ENCODE results near the gene AMIGO2.

DNA sequence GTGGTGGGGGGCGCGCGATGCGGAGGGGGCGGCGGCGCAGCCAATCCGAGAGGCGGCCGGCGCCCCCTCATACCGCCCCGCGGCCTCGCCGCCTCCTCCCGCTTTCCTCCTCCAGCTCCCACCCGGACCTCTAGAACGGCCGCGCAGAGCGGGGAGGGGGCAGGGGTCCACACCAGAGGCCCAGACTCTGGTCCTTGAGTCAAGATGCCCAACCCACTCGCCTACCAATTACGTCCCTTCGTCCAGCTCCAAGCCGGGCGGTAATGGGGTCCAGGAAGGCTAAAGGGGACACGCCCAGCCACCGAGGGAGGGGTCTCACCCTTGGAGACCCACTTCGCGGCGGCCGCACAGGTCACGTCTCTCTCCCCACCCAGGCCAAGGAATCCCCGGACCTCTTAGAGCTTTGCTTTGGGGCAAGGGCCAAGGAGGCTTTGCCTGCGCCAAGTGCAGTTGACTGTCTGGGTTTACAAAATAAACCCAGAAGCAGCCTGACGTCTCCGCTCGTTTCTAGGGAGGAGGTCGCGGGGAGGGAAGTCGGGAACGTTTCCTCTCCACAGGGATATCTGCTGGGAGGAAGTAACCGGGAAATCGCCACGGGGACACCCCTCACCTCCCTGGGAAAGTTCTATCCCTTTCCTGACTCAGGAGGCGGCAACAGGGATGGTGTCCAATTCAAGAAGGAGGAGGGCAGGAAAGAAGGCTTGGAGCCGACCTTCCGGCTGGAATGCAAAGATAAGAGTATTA lies 394 bp upstream of the AMIGO2 start:
- no peak for TF ChIP-seq GATA2 (IDR thresholded peaks at IDR 0.05; ENCODE audit: low read depth, low read length)
- TF ChIP-seq GATA3 (IDR thresholded peaks at IDR 0.05; ENCODE audit: low read depth, low read length): no peak
